C4-2B (cell line): ENCODE measurements around the gene PXDC1.
"Not testable (repeated sequence)": the region's sequence is repeated elsewhere in the genome, so short reads cannot be mapped to it uniquely, and the experiment has no call there.

ENCODE experiments used
- ZFX ChIP-seq: fragments of 450-650 bp; IDR thresholded peaks from 2 replicates; pipeline ENCODE4 v1.6.1; 2017
- TF ChIP-seq, protein P1 (sequence below): fragments of 450-650 bp; conservative IDR thresholded peaks from 2 replicates; pipeline ENCODE4 v1.5.1; 2017; ENCODE audit warnings: mild to moderate bottlenecking

DNA sequence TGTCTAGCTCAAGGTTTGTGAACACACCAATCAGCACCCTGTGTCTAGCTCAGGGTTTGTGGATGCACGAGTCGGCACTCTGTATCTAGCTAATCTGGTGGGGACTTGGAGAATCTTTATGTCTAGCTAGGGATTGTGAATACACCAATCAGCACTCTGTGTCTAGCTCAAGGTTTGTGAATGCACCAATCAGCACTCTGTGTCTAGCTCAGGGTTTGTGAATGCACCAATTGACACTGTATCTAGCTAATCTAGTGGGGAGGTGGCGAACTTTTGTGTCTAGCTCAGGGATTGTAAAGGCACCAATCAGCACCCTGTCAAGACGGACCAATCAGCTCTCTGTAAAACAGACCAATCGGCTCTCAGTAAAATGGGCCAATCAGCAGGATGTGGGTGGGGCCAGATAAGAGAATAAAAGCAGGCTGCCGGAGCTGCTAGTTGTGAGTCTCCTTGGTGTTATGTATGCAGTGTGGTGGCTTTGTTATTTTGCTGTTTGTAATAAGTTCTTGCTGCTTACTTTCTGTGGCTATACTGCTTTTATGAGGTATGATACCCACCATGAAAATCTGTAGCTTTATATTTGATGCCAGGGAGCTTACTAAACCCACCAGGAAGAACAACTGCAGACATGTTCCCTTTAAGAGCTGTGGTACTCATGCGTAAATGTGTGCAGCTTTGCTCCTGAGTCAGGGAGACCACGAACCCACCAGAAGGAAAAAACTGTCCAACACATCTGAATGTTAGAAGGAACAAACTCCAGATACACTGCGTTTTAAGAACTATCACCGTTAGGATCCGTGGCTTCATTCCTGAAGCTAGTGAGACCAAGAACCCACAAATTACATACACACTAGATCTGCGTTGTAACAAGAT lies 20.9 kb upstream of the PXDC1 start:
- TF ChIP-seq, protein P1, sequence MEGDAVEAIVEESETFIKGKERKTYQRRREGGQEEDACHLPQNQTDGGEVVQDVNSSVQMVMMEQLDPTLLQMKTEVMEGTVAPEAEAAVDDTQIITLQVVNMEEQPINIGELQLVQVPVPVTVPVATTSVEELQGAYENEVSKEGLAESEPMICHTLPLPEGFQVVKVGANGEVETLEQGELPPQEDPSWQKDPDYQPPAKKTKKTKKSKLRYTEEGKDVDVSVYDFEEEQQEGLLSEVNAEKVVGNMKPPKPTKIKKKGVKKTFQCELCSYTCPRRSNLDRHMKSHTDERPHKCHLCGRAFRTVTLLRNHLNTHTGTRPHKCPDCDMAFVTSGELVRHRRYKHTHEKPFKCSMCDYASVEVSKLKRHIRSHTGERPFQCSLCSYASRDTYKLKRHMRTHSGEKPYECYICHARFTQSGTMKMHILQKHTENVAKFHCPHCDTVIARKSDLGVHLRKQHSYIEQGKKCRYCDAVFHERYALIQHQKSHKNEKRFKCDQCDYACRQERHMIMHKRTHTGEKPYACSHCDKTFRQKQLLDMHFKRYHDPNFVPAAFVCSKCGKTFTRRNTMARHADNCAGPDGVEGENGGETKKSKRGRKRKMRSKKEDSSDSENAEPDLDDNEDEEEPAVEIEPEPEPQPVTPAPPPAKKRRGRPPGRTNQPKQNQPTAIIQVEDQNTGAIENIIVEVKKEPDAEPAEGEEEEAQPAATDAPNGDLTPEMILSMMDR = not testable (repeated sequence)
- TF ChIP-seq ZFX = not testable (repeated sequence)
